Naive B cell (primary cell): ENCODE data around the gene SULT1C4. TPM values are rescaled to one million over a fixed set of nuclear protein-coding genes. Genes with fewer than 3 reads are reported as not detected.

Experiments used
- ATAC-seq, 2 donors: fragments of 150-1000 bp; cut with Tn5 transposase; 2 replicates each; pipeline ENCODE4 v1.10.0; 2021; ENCODE audit warnings: low read depth in 2 of 2, mild to moderate bottlenecking in 2 of 2, moderate library complexity in 2 of 2
- DNase-seq: peaks from one replicate; pipeline ENCODE4 v3.0.0; 2022
- H3K27ac Mint-ChIP-seq, 6 donors: one replicate each; pipeline ENCODE4 v1.8.0; 2020 to 2022; ENCODE audit warnings: mild to moderate bottlenecking in 6 of 6, mixed read lengths in 6 of 6, moderate library complexity in 5 of 6, inconsistent platforms in 2 of 6
- H3K27me3 Mint-ChIP-seq, 3 donors: one replicate each; pipeline ENCODE4 v1.8.0; 2021 to 2022; ENCODE audit warnings: mixed read lengths in 3 of 3, mild to moderate bottlenecking in 1 of 3
- H3K36me3 Mint-ChIP-seq, 2 donors: one replicate each; pipeline ENCODE4 v1.8.0; 2020 to 2022; ENCODE audit warnings: mixed read lengths in 2 of 2, inconsistent platforms in 1 of 2, mild to moderate bottlenecking in 1 of 2
- H3K4me1 Mint-ChIP-seq, 3 donors: one replicate each; pipeline ENCODE4 v1.8.0; 2020 to 2022; ENCODE audit warnings: mixed read lengths in 3 of 3, inconsistent platforms in 1 of 3, mild to moderate bottlenecking in 1 of 3, moderate library complexity in 1 of 3
- H3K4me3 Mint-ChIP-seq, 8 donors: one replicate each; pipeline ENCODE4 v1.8.0; 2020 to 2022; ENCODE audit warnings: mild to moderate bottlenecking in 8 of 8, mixed read lengths in 8 of 8, moderate library complexity in 8 of 8, inconsistent platforms in 2 of 8
- H3K9me3 Mint-ChIP-seq, 7 donors: one replicate each; pipeline ENCODE4 v1.8.0; 2020 to 2022; ENCODE audit warnings: mixed read lengths in 7 of 7, mild to moderate bottlenecking in 5 of 7, inconsistent platforms in 2 of 7, moderate library complexity in 1 of 7
- polyA plus RNA-seq, 6 donors: library from polyadenylated mRNA; unstranded; fragments of 300-500 nt; fragmentation: Illumina TruSeq; gene quantifications; one replicate each; pipeline ENCODE4 v1.2.3, GENCODE V29; 2021; ENCODE audit warnings: low read depth in 6 of 6

SULT1C4 gene
- polyA plus RNA-seq, 6 donors from 2014 or later: not detected

DNA sequence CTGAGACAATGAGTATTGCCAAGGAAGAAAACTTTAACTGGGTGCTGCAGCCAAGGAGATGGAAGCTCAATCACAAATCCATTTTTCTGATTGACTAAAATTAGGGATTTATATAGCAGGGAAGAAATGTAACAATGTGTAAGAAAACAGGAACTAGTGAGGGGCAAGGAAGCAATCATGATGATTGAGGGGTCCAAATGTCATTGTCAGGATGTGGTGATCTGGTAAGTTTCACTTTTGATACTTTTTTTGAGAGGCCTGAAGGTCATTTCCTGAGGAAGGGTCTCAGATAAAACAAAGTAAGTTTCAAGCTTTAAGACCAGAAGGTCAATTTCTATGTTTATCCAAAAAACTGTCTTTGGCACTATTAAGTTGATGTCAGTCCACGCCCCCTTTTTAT is 59.2 kb downstream of the SULT1C4 start:
- H3K4me1 Mint-ChIP-seq: peaks cover 0 to 5% (median 3%) of the 10 kb centered on the region in 3 donors
- H3K27ac Mint-ChIP-seq: no peak overlapping the region
- no peaks in the 10 kb centered on the region for H3K27me3 Mint-ChIP-seq
- no peak for ATAC-seq
- peaks cover 0 to 6% (median 3%) of the 10 kb centered on the region in 7 donors for H3K9me3 Mint-ChIP-seq
- peaks cover 0 to 3% of the 10 kb centered on the region in 2 donors for H3K36me3 Mint-ChIP-seq
- no peak for DNase-seq
- H3K4me3 Mint-ChIP-seq: no peak overlapping the region

Other genes with a start within 250 kb of the SULT1C4 start
- not detected for gene SULT1C3, start 138.0 kb upstream of the SULT1C4 start, polyA plus RNA-seq
- gene SULT1C2, start 89.1 kb upstream of the SULT1C4 start, polyA plus RNA-seq: not detected
- gene GCC2, start 71.3 kb downstream of the SULT1C4 start, polyA plus RNA-seq: 10 to 100 TPM; 16.4 to 80.1 (median 41.0) TPM
- gene LIMS1, start 156.5 kb downstream of the SULT1C4 start, polyA plus RNA-seq: 10 to 100 TPM; 24.9 to 47.8 (median 33.2) TPM